GM18526 (cell line): Measurements from ENCODE around the gene RMDN2.

Source experiments
- POLR2A ChIP-seq: IDR thresholded peaks from 3 replicates; pipeline ENCODE4 v1.6.1; 2011; ENCODE audit not compliant: insufficient read length; ENCODE audit errors: extremely low read depth

RMDN2 gene

DNA sequence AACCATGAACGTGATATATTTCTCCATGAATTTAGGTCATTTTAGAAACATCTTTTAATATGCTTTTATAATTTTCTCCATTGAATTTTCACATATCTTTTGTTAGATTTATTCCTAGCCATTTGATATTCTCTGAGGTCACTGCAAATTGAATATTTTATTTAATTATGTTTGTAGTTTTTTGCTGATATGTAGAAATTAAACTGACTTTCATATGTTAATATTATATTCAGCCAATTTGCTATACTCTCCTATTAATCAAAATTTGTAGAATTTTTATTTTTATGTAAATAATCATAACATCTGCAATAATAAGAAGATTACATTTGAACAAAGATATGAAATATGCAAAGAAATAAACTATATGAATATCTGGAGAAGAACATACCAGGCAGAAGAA, 46.9 kb downstream of the RMDN2 start:
- no peak for TF ChIP-seq POLR2A

DNA sequence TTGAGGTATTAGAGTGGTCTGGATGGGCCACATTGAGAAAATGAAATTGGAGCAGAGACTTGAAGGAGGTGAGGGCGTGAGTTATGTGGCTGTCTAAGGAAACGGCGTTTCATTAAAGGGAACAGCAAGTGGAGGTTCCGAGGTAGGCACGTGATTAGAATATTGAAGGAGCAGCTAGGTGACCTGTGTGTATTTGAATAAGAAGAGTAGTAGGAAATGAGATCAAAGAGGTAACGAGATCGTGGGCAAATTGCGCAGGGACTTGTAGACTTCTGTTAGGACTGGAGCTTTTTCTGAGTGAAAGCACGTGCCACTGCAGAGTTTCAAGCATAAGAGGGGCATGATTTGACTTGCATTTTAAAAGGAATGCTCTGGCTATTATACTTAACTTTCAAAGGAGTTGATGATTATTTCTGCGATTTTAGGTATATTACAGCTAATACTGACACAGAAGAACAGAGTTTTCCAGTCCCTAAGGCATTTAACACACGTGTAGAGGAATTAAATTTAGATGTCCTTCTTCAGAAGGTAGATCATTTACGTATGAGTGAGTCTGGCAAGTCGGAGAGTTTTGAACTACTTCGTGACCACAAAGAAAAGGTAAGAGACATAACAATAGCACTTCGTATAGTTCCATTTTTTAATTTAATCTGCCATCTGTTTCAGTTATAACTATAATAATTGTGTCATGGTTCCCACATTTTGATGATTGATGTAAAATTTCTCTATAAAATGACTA, 48.7 kb downstream of the RMDN2 start:
- no peak for TF ChIP-seq POLR2A

DNA sequence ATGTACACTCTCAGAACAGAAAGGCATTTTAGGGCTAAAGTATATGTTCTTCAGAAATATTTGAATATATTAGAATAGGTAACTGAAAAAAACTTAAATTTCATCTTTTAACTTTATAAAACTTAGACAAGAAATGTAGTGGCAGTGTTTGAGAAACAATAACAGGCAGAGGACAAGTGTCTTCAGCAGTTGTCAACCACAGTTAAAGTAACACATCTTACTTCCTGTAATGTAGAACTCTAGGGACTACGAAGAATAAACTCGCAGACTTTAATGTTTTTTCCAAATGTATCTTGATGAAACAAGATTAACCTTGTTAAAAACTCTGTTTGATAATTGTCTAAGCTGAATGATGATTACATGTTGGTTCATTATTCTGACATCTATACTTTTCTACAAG, 50.7 kb downstream of the RMDN2 start:
- no peak for TF ChIP-seq POLR2A

DNA sequence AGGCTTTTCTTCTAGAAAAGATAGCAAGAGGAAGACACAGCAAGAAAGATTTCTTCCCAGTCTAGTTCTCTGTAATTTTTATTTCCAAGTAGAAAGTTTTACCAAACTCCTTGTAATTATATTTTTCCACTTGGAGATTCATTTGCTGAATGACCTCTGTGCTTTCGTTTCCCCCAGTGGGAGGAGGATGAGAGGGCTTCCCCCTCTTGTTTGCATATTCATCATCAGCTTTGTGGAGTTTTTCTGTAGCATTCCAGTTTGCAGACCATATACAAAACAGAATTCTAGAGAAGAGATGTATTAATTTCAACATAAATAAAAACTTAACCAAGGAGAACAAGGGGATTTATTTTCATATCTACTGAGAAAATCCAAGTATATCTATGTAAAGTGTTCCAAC, 51.3 kb downstream of the RMDN2 start:
- TF ChIP-seq POLR2A: no peak

- TF ChIP-seq POLR2A: no peak
Observed at GRCh38 chr2:37982147-37982582, 57.1 kb downstream of the RMDN2 start.

GRCh38 chr2:37982847-37983246, 57.8 kb downstream of the RMDN2 start:
- TF ChIP-seq POLR2A: no peak

DNA sequence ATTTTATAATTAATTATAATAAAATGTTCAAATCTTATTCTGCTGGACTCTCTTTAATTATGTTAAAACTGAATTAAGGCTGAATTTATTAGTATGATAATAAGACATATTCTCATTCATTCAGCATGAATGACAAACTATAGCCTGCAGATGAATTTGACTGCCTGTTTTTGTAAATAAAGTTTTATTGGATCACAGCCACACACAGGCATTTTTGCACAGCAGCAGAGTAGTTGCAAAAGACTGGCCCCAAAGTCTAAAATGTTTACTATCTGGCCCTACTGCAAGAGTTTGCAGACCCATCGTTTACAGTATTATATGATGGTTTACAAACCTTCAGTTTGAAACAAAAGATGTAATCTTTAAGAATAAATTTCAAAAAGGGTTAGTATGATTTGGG, 58.6 kb downstream of the RMDN2 start:
- TF ChIP-seq POLR2A: no peak

GRCh38 chr2:37984176-37984575, 59.1 kb downstream of the RMDN2 start:
- no peak for TF ChIP-seq POLR2A

DNA sequence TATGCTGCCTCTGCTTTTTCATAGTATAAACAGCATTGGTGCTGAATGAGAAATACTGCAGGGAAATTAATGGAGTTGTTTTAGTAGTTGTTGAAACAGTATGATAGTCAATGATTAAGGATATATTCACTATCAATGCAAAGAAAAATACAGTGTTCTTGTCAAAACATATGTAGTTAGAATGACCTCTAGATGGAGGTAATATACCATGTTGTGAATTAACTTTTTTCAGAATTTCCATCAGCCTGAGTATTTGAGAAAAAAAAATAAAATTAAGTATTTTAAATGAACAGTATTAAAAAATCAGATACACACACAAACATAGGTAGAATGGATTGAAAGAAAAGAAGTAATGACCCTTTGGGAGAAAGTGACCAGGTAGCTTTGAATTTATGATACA, 59.5 kb downstream of the RMDN2 start:
- TF ChIP-seq POLR2A: no peak

DNA sequence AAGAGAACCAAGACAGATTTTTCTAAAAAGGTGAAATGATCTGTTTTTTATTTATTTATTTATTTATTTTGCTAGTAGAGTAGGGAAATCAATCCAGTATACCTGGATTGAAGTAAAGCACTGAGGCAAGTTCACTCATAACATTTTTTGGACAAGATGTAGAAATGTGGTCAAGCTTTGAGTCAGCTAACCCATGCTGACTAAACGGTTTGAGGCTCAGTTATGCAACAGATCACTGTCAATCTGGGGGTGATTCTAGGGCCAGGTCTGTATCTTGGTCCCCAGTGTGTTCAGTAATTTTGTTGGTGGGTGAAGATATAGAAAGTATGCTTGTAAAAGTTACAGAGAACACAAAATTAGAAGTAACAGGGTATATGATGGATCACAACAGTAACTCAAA, 60.2 kb downstream of the RMDN2 start:
- TF ChIP-seq POLR2A: no peak

DNA sequence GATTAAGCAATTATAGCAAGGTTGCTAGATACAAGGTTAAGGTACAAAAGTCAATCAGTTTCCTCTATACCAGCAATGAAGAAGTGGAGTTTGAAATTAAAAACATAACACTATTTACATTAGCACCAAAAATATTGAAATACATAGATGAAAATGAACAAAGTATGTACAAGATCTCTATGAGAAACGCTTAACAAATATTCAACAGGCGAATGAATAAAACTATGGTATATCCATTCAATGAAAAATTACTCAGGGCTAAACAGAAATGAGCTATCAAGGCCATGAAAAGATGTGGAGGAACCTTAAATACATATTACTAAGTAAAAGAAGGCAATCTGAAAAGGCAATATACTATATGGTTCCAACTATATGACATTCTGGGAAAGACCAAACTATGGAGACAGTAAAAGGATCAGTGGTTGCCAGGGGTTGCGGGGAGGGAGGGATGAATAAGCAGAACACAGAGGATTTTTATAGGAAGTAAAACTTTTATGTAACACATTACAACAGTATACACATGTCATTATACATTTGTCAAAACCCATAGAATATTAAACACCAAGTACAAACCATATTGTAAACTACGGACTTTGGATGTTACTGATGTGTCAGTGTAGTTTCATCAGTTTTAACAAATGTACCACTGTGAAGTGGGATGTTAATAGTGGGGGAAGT, 62.1 kb downstream of the RMDN2 start:
- TF ChIP-seq POLR2A: no peak

DNA sequence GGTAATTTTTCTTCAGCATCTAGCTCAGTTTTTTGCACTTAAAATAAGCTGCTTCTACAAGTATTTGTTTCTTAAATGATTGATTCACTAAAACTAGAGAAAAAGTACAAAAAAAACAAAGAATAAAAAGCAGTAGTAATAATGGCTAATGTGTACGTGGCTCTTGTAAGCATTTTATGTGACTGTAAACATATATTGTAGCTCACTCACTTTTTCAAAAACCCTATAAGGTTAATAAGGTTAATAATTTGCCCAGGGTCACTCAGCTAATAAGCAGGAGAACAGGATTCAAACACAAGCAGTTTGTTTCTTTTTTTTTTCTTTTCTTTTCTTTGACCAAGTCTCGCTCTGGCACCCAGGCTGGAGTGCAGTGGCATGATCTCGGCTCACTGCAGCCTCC, 67.5 kb downstream of the RMDN2 start:
- TF ChIP-seq POLR2A: no peak

DNA sequence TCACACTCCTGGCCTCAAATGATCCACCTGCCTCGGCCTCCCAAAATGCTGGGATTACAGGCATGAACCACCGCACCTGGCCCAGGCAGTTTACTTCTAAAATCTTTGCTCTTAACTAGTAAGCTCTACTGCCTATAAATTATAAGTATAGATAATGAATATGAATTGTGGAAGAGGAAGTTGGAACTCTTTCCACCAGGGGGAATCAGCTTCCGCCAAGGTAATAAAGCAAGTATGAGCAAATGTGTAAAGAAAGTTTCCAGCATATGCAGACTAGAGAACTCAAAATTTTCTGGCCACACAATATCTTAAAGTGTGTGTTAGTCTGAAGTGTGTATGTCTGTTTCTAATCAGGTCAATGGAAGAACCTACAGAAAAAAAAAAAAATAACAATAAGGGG, 68.1 kb downstream of the RMDN2 start:
- no peak for TF ChIP-seq POLR2A

DNA sequence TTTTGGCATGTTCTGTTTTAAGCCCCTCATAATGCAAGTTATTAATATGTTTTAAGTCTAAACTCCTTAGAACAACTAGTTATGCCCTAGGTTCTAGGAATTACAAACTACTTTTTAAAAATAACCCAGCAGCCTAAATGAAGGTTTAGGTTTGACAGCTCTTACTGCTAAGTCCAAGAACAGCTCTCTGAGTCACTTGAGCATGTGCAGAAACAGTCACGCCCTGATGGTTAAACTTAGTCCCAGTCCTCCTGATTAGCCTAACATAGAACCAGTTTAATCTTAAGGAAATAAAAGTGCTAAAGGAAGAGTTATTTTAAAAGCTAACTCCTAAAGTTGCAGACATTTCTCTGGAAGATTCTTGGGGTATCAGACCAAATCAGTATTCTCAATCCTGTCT, 72.5 kb downstream of the RMDN2 start:
- no peak for TF ChIP-seq POLR2A

- TF ChIP-seq POLR2A: no peak
Observed at GRCh38 chr2:38000485-38001222, 75.6 kb downstream of the RMDN2 start.

DNA sequence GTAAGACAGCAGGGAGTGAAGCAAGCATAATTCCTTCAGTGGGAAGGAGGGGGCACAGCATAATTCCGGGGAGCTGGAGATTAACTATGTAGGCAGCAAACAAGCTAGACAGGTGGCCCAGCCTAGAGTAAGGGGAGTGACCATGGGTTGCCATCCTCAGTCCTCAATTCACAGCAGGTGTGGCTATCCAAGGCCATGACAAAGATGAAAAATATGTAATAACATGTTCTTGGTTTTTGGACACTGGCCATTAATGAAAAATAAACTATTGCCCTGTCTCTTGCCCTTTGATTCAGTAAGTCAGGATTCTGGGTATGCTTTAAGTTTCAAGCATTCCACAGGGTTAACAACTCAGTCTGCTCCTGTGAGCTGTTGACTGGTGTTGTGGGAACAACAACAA, 85.9 kb downstream of the RMDN2 start:
- TF ChIP-seq POLR2A: no peak
